Hepatocyte (in vitro differentiated cells): Measurements from ENCODE around the gene PDILT. TPM values are rescaled to one million over a fixed set of nuclear protein-coding genes. Genes with fewer than 3 reads are reported as not detected.

Experiments used
- DNase-seq: peaks from one replicate; pipeline ENCODE4 v3.0.0-alpha.2; 2016; ENCODE audit warnings: low spot score
- H2AFZ ChIP-seq: fragments of 200-600 bp; sonication (generic); 2 replicates; pipeline ENCODE4 v1.6.0; 2016; ENCODE audit warnings: antibody characterized with exemption, mild to moderate bottlenecking
- H3K27ac ChIP-seq: fragments of 200-600 bp; sonication (generic); 2 replicates; pipeline ENCODE4 v1.5.1; 2016; ENCODE audit warnings: mild to moderate bottlenecking
- H3K27me3 ChIP-seq: fragments of 200-600 bp; sonication (generic); 2 replicates; pipeline ENCODE4 v1.6.1; 2016
- H3K36me3 ChIP-seq: fragments of 200-600 bp; sonication (generic); replicated peaks from 2 replicates; pipeline ENCODE4 v1.5.1; 2016; ENCODE audit warnings: low read depth; ENCODE audit not compliant: insufficient read depth
- H3K4me1 ChIP-seq: fragments of 200-600 bp; sonication (generic); 2 replicates; pipeline ENCODE4 v1.5.1; 2016; ENCODE audit warnings: mild to moderate bottlenecking, moderate library complexity; ENCODE audit not compliant: insufficient read depth
- H3K4me2 ChIP-seq: fragments of 200-600 bp; sonication (generic); 2 replicates; pipeline ENCODE4 v1.6.0; 2016
- H3K4me3 ChIP-seq: fragments of 200-600 bp; sonication (generic); 2 replicates; pipeline ENCODE4 v1.5.1; 2016; ENCODE audit warnings: mild to moderate bottlenecking
- H3K79me2 ChIP-seq: fragments of 200-600 bp; sonication (generic); 2 replicates; pipeline ENCODE4 v1.6.0; 2017; ENCODE audit warnings: mild to moderate bottlenecking
- H3K9me2 ChIP-seq: fragments of 200-600 bp; sonication (generic); replicated peaks from 2 replicates; pipeline ENCODE4 v1.6.0; 2017; ENCODE audit warnings: mild to moderate bottlenecking; ENCODE audit not compliant: insufficient read depth
- H3K9me3 ChIP-seq: fragments of 200-600 bp; sonication (generic); 2 replicates; pipeline ENCODE4 v1.5.1; 2016; ENCODE audit warnings: low read depth, mild to moderate bottlenecking
- H4K20me1 ChIP-seq: fragments of 200-600 bp; sonication (generic); 2 replicates; pipeline ENCODE4 v1.6.0; 2016; ENCODE audit warnings: mild to moderate bottlenecking; ENCODE audit not compliant: insufficient read depth, poor library complexity, severe bottlenecking
- EZH2 ChIP-seq: fragments of 200-600 bp; sonication (generic); IDR thresholded peaks from 2 replicates; pipeline ENCODE4 v1.6.1; 2016; ENCODE audit warnings: antibody characterized with exemption, mild to moderate bottlenecking, borderline replicate concordance
- EZH2phosphoT487 ChIP-seq: fragments of 200-600 bp; sonication (generic); IDR thresholded peaks from one replicate; pipeline ENCODE4 v1.6.1; 2018; ENCODE audit warnings: antibody characterized with exemption, mild to moderate bottlenecking, low read depth, moderate library complexity; ENCODE audit not compliant: unreplicated experiment, severe bottlenecking
- WGBS: methylation state at CpG from one replicate; pipeline ENCODE4 v1.1.6; 2016; ENCODE audit warnings: low lambda C conversion rate; ENCODE audit errors: missing lambda C conversion rate; 5-methylcytosine and 5-hydroxymethylcytosine counted together
- polyA plus RNA-seq: library from polyadenylated mRNA; unstranded; fragments of >200 nt; fragmentation: Nextera tagmentation; extraction: Ambion mirVana; gene quantifications from 2 replicates; pipeline ENCODE4 v1.2.1, GENCODE V29; 2016
- total RNA-seq: library from RNA; depleted of rRNA; stranded (reverse); fragments of >200 nt; gene quantifications from 2 replicates; pipeline ENCODE4 v1.2.3, GENCODE V29; 2014
- TF ChIP-seq, protein P1 (sequence below): fragments of 200-600 bp; sonication (generic); IDR thresholded peaks from 2 replicates; pipeline ENCODE4 v1.5.1; 2016; ENCODE audit warnings: antibody characterized with exemption, mild to moderate bottlenecking; ENCODE audit not compliant: poor library complexity

The PDILT gene
- total and polyA plus RNA-seq, 2 experiments from 2014 or later: not detected

DNA sequence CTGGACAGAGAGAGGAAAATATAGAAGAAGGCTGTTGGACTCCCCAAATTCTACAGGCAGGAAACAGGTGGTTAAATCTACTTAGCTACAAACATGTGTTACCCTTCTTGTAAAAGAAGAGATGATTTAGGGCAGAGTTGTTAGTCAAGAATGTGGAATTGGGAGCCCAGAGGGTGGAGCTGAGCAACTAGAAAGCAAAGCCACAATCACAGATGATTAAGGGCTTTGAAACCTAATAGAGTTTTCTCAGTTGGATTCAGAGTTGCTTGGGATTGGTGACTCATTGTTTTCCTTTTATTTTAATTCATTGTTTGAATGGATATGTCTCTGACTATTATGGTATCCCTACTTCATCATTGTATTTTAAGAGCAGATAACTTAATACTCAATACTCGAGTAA, 11.0 kb upstream of the PDILT start:
- no peaks in the 10 kb centered on the region for H4K20me1 ChIP-seq
- no peaks in the 10 kb centered on the region for H3K4me1 ChIP-seq
- H2AFZ ChIP-seq: no peak overlapping the region
- TF ChIP-seq, protein P1, sequence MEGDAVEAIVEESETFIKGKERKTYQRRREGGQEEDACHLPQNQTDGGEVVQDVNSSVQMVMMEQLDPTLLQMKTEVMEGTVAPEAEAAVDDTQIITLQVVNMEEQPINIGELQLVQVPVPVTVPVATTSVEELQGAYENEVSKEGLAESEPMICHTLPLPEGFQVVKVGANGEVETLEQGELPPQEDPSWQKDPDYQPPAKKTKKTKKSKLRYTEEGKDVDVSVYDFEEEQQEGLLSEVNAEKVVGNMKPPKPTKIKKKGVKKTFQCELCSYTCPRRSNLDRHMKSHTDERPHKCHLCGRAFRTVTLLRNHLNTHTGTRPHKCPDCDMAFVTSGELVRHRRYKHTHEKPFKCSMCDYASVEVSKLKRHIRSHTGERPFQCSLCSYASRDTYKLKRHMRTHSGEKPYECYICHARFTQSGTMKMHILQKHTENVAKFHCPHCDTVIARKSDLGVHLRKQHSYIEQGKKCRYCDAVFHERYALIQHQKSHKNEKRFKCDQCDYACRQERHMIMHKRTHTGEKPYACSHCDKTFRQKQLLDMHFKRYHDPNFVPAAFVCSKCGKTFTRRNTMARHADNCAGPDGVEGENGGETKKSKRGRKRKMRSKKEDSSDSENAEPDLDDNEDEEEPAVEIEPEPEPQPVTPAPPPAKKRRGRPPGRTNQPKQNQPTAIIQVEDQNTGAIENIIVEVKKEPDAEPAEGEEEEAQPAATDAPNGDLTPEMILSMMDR: no peak
- TF ChIP-seq EZH2phosphoT487 (no peak), EZH2 (no peak)
- no peak overlapping the region for H3K4me2 ChIP-seq
- no peaks in the 10 kb centered on the region for H3K79me2 ChIP-seq
- WGBS: 81% methylated on average over 1 of the region's 1 CpG
- H3K27ac ChIP-seq: no peak overlapping the region
- H3K9me2 ChIP-seq: no peaks in the 10 kb centered on the region
- H3K36me3 ChIP-seq: no peaks in the 10 kb centered on the region
- no peak overlapping the region for H3K4me3 ChIP-seq
- H3K9me3 ChIP-seq: no peaks in the 10 kb centered on the region
- H3K27me3 ChIP-seq: no peaks in the 10 kb centered on the region
- DNase-seq: no peak

DNA sequence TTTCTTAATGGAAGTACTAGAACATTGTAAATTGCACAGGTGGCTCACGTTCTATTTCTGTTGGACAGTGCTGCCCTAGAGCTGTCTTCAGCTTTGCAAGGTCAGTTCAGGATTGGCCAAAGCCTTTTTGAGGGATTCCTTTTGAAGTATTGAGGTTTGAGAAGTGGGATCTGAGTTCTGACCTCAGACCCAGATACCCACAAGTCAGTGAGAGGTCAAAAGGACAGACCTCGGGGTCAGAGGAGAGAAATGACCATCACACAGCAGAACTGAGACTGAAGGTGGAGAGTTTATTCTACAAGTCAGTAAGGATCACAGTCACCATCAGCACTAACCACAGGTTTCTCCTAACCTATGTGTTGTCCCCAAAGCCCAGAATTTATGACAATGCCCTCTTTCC, 6.5 kb upstream of the PDILT start:
- Histone ChIP-seq H3K27me3 (no peaks in the 10 kb centered on the region), H3K4me3 (no peak overlapping the region), H3K36me3 (no peaks in the 10 kb centered on the region), H3K79me2 (no peaks in the 10 kb centered on the region), H3K4me1 (no peaks in the 10 kb centered on the region), H3K4me2 (no peak overlapping the region), H2AFZ (no peak overlapping the region), H4K20me1 (no peaks in the 10 kb centered on the region), H3K9me2 (no peaks in the 10 kb centered on the region), H3K27ac (no peak overlapping the region), H3K9me3 (no peaks in the 10 kb centered on the region)
- no peak for TF ChIP-seq EZH2
- TF ChIP-seq EZH2phosphoT487: no peak
- TF ChIP-seq, protein P1: no peak
- DNase-seq: no peak
- WGBS: 81% methylated on average over 2 of the region's 2 CpGs

DNA sequence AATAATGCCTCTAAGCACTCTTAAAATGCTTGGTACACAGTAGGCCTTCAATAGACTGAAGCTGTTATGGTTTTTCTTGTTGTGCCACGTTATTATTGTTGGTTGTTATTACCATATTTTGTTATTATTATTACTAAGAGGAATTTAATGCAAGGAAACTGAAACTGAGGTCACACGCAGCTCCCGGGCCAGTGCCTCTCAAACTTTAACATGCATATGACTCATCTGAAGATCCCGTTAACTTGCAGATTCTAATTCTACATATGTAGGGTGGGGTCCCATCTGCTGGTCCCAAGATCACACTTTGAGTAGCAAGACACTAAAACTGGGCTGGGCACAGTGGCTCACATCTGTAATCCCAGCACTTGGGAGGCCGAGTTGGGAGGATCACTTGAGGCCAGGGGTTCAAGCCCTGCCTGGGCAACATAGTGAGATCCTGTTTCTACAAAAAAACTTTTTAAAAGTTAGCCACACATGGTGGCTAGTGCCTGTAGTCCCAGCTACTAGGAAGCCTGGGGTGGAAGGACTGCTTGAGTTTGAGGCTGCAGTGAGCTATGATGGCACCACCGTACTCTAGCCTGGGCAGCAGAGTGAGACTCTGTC, 5.7 kb upstream of the PDILT start:
- Histone ChIP-seq H3K9me3 (no peaks in the 10 kb centered on the region), H2AFZ (no peak overlapping the region), H3K36me3 (no peaks in the 10 kb centered on the region), H3K4me3 (no peak overlapping the region), H3K9me2 (no peaks in the 10 kb centered on the region), H3K79me2 (no peaks in the 10 kb centered on the region), H3K4me1 (no peaks in the 10 kb centered on the region), H3K27me3 (no peaks in the 10 kb centered on the region), H4K20me1 (no peaks in the 10 kb centered on the region), H3K27ac (no peak overlapping the region), H3K4me2 (no peak overlapping the region)
- TF ChIP-seq EZH2phosphoT487: no peak
- TF ChIP-seq, protein P1: no peak
- WGBS: 83% methylated on average over 6 of the region's 6 CpGs
- no peak for DNase-seq
